ENCODE data around the gene SLC9A8.

The SLC9A8 gene

GRCh38 chr20:49899541-49900383, 87.1 kb downstream of the SLC9A8 start:
- DNase-seq = no peak

GRCh38 chr20:49901588-49901987, 89.0 kb downstream of the SLC9A8 start:
- DNase-seq = no peak

- DNase-seq = no peak
These were observed 92.0 kb downstream of the SLC9A8 start for GRCh38 chr20:49904440-49905214.

GRCh38 chr20:49905415-49906091, 92.9 kb downstream of the SLC9A8 start:
- DNase-seq = no peak

GRCh38 chr20:49906101-49906604, 93.5 kb downstream of the SLC9A8 start:
- DNase-seq = no peak

GRCh38 chr20:49906615-49907154, 94.1 kb downstream of the SLC9A8 start:
- DNase-seq = no peak

- DNase-seq = no peak
These were observed 95.0 kb downstream of the SLC9A8 start for GRCh38 chr20:49907405-49908257.

GRCh38 chr20:49908258-49908565, 95.6 kb downstream of the SLC9A8 start:
- no peak for DNase-seq

- DNase-seq = no peak
These were observed 97.1 kb downstream of the SLC9A8 start for GRCh38 chr20:49909499-49910339.

GRCh38 chr20:49910340-49910706, 97.7 kb downstream of the SLC9A8 start:
- no peak for DNase-seq

- DNase-seq = no peak
These were observed 100.9 kb downstream of the SLC9A8 start for GRCh38 chr20:49913399-49914047.

GRCh38 chr20:49914310-49915117, 101.9 kb downstream of the SLC9A8 start:
- DNase-seq = no peak

GRCh38 chr20:49915118-49915379, 102.4 kb downstream of the SLC9A8 start:
- no peak for DNase-seq

- peak; percentile 55 for DNase-seq
These were observed 102.9 kb downstream of the SLC9A8 start, which contains the start of gene SPATA2 for GRCh38 chr20:49915380-49916145. Gene SPATA2, minus strand, starts transcription at chr20:49915529. Its CDS starts 7,039 bp downstream, at chr20:49908490.

- DNase-seq = no peak
These were observed 103.7 kb downstream of the SLC9A8 start for GRCh38 chr20:49916146-49917002.

- no peak for DNase-seq
These were observed 105.8 kb downstream of the SLC9A8 start for GRCh38 chr20:49918446-49918845.

GRCh38 chr20:49919009-49919408, 106.4 kb downstream of the SLC9A8 start:
- DNase-seq = no peak

GRCh38 chr20:49919461-49919860, 106.8 kb downstream of the SLC9A8 start:
- no peak for DNase-seq

All from NCI-H187 treated with DMSO at 0.1 percent for 48 hours (cell line).